ENCODE data around the gene SLC6A19. TPM values are rescaled to one million over a fixed set of nuclear protein-coding genes. Genes with fewer than 3 reads are reported as not detected.
"Not testable (repeated sequence)": the region's sequence is repeated elsewhere in the genome, so short reads cannot be mapped to it uniquely, and the experiment has no call there.

SLC6A19 gene
- polyA plus RNA-seq (ENCODE audit: insufficient read length in 3 of 3), result 10 to 100 TPM; 38.8 to 77.6 (median 55.8) TPM

DNA sequence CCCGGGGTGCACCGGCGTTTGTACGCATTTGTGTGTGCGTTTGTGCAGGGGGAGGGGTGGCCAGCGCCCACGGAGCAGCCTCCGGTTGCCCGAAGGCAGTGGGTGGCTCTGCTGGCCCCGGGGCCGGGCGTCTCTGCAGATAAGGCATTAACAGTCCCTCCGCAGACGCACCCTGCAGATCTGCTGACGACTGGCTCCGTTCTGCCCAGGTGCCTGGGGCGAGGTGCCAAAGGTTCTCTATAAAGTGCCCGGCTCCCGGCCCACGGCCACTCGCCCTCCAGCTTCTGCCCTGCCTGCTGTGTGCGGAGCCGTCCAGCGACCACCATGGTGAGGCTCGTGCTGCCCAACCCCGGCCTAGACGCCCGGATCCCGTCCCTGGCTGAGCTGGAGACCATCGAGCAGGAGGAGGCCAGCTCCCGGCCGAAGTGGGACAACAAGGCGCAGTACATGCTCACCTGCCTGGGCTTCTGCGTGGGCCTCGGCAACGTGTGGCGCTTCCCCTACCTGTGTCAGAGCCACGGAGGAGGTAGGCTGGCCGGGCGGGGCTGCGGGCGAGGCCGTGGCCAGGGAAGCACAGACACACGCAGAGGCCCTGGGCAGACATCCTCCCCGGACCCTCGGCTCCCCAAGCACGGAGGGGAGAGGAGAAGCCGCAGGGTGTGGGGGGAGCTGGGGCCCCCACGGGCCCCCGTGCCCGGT is at the start of gene SLC6A19:
Gene SLC6A19 (plus strand): TSS at position 269 of the 699 bp plus-strand sequence. CDS start 56 bp downstream, at position 325.
- DNase-seq (ENCODE audit: low read depth in 3 of 3, low spot score in 2 of 3), result no peak

- no peak for DNase-seq (ENCODE audit: low read depth in 3 of 3, low spot score in 2 of 3)
Measured at GRCh38 chr5:1152156-1152555, 49.2 kb upstream of the SLC6A19 start.

GRCh38 chr5:1152771-1153282 is 48.6 kb upstream of the SLC6A19 start:
- no peak for DNase-seq (ENCODE audit: low read depth in 3 of 3, low spot score in 2 of 3)

- no peak for DNase-seq (ENCODE audit: low read depth in 3 of 3, low spot score in 2 of 3)
Measured at GRCh38 chr5:1153428-1153827, 48.0 kb upstream of the SLC6A19 start.

DNA sequence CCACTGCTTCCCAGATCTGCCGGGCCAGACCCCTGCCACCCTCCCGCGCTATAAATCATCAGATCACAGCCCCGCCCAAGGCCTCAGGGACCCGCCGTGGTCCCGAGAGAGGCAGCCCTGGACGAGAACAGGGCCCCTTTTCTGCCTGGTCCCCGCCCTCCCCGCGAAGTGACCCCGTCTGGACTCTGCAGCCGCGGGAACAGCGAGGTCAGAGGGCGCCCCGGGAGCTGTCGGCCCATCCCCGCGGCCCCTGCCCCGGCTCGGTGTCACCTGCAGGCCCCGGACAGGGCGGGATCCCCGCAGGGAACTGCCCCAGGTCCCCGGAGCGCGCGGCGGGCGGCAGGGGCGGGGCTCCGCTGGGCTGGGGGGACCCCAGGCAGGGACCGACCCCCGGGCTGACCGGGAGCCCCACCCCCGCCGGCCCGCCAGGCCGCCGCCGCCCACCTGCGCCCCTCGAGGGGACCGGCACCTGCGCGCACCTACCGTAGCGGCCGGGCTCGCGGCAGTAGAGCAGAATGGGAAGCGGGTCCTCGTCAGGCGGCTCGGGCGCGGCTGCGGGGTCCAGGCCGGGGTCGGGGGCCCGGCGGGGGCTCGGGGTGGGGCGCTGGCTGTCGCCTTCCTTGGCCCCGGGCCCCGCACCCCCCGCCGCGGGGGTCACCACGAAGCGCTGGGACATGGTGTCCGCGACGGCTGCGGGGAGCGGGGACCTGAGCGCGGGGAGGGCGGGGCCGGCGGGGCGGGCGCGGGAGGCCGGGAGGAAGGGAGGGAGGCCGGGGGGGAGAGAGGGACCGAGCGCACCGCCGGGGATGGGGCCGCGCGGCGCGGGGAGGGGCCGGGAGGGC is 46.0 kb upstream of the SLC6A19 start:
- no peak for DNase-seq (ENCODE audit: low read depth in 3 of 3, low spot score in 2 of 3)

GRCh38 chr5:1156033-1156753 is 45.2 kb upstream of the SLC6A19 start:
- DNase-seq (ENCODE audit: low read depth in 3 of 3, low spot score in 2 of 3), result no peak

DNA sequence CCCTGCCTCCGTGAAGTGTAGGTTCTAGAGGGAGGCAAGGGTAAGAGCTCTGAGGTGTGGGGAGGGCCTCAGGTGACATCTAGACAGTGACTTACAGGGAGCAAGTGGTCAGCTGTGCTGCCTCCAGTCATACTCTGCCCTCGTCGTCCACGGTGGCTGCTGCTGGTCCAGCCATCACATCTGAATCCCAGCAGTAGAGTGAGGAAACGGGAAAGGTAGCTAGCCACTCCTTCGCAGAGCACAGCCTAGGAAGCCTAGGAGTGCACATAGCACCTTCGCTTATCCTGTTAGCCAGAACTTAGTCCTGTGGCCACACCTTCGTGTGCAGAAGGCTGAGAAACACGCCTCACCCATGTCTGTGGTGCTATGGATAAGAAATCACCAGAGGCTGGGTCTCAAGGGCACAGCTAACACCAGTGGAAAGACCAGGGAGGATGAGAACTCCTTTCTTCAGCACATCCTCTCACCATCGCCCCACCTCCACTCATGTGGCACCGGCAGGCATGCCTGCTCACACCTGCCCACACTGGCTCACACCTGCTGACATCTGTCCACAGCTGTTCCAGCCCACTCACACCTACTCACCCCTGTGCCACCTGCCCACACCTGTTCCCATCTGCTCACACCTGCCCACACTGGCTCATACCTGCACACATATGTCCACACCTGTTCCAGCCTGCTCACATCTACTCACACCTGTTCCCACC is 44.5 kb upstream of the SLC6A19 start:
- no peak for DNase-seq (ENCODE audit: low read depth in 3 of 3, low spot score in 2 of 3)

GRCh38 chr5:1157461-1157986 is 43.9 kb upstream of the SLC6A19 start:
- DNase-seq (ENCODE audit: low read depth in 3 of 3, low spot score in 2 of 3), result not testable (repeated sequence)

GRCh38 chr5:1158647-1159340 is 42.6 kb upstream of the SLC6A19 start:
- no peak for DNase-seq (ENCODE audit: low read depth in 3 of 3, low spot score in 2 of 3)

- DNase-seq (ENCODE audit: low read depth in 3 of 3, low spot score in 2 of 3), result no peak
Measured at GRCh38 chr5:1159341-1159675, 42.1 kb upstream of the SLC6A19 start.

DNA sequence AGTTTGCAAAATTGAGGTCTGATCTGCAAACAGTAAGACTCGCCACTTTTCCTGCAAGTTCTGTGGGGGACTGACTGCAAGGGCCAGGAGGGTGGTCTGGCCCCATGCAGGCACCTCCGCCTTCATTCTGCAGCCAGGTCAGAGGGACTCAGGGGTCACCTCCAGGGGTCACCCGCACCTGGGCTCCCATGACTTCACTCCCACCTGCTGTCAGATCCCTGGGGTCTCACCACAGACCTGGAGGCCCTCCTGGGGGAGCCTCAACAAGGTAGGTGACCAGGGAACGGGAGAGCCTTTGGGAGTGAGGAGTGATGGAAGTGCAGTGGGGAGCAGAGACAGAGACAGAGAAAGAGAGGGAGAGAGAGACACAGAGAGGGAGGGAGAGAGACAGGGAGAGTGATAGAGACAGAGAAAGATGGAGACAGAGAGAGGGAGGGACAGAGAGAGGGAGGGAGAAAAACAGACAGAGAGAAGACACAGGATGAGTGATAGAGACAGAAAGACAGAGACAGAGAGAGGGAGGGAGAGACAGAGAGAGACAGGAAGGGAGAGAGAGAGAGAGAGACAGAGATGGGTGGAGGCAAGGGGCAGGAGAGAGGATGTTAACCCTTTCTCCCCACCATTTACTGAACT is 41.5 kb upstream of the SLC6A19 start:
- no peak for DNase-seq (ENCODE audit: low read depth in 3 of 3, low spot score in 2 of 3)

GRCh38 chr5:1161108-1161832 is 40.1 kb upstream of the SLC6A19 start:
- no peak for DNase-seq (ENCODE audit: low read depth in 3 of 3, low spot score in 2 of 3)

GRCh38 chr5:1161833-1162229 is 39.6 kb upstream of the SLC6A19 start:
- no peak for DNase-seq (ENCODE audit: low read depth in 3 of 3, low spot score in 2 of 3)

DNA sequence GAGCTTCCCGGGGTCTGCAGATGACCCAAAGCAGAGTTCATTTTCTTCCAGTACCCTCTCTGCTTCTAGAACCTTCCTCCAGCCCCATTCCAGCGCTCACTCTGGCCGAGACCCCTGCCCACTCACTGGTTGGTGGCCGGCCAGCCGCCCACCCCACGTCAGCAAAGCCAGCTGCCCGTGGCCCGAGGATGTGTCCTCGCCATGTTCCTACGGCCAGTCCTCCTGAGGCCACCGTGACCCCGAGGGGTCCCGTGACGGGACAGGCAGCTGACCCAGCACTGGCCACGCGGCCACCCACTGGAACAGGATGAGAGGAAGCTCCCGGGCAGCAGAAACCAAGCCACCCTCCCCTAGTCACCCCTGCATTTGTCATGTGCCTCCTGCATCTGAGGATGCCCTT is 39.1 kb upstream of the SLC6A19 start:
- DNase-seq (ENCODE audit: low read depth in 3 of 3, low spot score in 2 of 3), result no peak

- DNase-seq (ENCODE audit: low read depth in 3 of 3, low spot score in 2 of 3), result no peak
Measured at GRCh38 chr5:1162751-1163150, 38.6 kb upstream of the SLC6A19 start.

GRCh38 chr5:1163366-1163765 is 38.0 kb upstream of the SLC6A19 start:
- no peak for DNase-seq (ENCODE audit: low read depth in 3 of 3, low spot score in 2 of 3)

DNA sequence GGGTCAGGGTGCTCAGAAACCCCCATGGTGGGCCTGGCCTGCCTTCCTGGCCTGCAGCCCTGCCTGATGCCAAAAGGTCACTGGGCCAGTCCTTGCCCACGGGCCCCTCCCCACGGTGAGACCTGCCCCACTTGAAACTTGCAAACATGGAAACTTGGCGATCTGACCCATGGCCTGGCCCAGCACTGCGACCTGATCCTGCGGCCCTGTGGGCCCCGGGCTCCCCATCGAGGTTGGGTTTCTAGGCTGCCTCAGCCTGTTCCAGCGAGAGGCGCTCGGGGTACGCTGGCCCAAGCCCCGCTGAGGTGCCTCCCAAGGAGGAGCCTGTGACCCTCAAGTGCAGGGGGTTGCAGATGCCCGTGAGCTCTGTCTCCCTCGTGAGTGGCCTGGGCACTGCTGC is 37.5 kb upstream of the SLC6A19 start:
- no peak for DNase-seq (ENCODE audit: low read depth in 3 of 3, low spot score in 2 of 3)
